Memory B cell (primary cell): ENCODE results near the gene CYP20A1.
A peak's percentile ranks its signal among the peaks of the same experiment; 100 is the strongest.
"Not testable (repeated sequence)": the region's sequence is repeated elsewhere in the genome, so short reads cannot be mapped to it uniquely, and the experiment has no call there.

Experiments used
- ATAC-seq: fragments of 150-1000 bp; cut with Tn5 transposase; 2 replicates; pipeline ENCODE4 v1.10.0; 2021; ENCODE audit warnings: low read depth, mild to moderate bottlenecking, moderate library complexity
- DNase-seq, 2 donors: peaks; one replicate each; pipeline ENCODE4 v3.0.0; 2022; ENCODE audit warnings: low spot score in 2 of 2
- H3K27ac Mint-ChIP-seq: one replicate; pipeline ENCODE4 v1.8.0; 2022; ENCODE audit warnings: mild to moderate bottlenecking, moderate library complexity, mixed read lengths
- H3K27me3 Mint-ChIP-seq: one replicate; pipeline ENCODE4 v1.8.0; 2022; ENCODE audit warnings: mixed read lengths
- H3K36me3 Mint-ChIP-seq: one replicate; pipeline ENCODE4 v1.8.0; 2022; ENCODE audit warnings: mild to moderate bottlenecking, mixed read lengths
- H3K4me1 Mint-ChIP-seq: one replicate; pipeline ENCODE4 v1.8.0; 2022; ENCODE audit warnings: mixed read lengths
- H3K4me3 Mint-ChIP-seq: one replicate; pipeline ENCODE4 v1.8.0; 2022; ENCODE audit warnings: mild to moderate bottlenecking, moderate library complexity, mixed read lengths
- H3K9me3 Mint-ChIP-seq: one replicate; pipeline ENCODE4 v1.8.0; 2022; ENCODE audit warnings: mixed read lengths

Gene CYP20A1

GRCh38 chr2:203242518-203242917 lies 3.7 kb downstream of the CYP20A1 start:
- DNase-seq (no peak), ATAC-seq (no peak)
- Mint-ChIP-seq H3K27me3 (no peaks in the 10 kb centered on the region), H3K4me3 (no peak overlapping the region), H3K36me3 (peaks cover 25% of the 10 kb centered on the region), H3K9me3 (no peaks in the 10 kb centered on the region), H3K4me1 (peaks cover 23% of the 10 kb centered on the region), H3K27ac (no peak overlapping the region)

- ATAC-seq (no peak), DNase-seq (no peak)
- H3K27ac Mint-ChIP-seq: no peak overlapping the region
- no peak overlapping the region for H3K4me3 Mint-ChIP-seq
- no peaks in the 10 kb centered on the region for H3K27me3 Mint-ChIP-seq
- no peaks in the 10 kb centered on the region for H3K9me3 Mint-ChIP-seq
- peaks cover 27% of the 10 kb centered on the region for H3K36me3 Mint-ChIP-seq
- H3K4me1 Mint-ChIP-seq: peaks cover 11% of the 10 kb centered on the region
Observed at GRCh38 chr2:203246646-203247045, 7.8 kb downstream of the CYP20A1 start.

- H3K27me3 Mint-ChIP-seq: no peaks in the 10 kb centered on the region
- no peaks in the 10 kb centered on the region for H3K9me3 Mint-ChIP-seq
- no peak overlapping the region for H3K4me3 Mint-ChIP-seq
Observed at GRCh38 chr2:203252818-203253217, 14.0 kb downstream of the CYP20A1 start.

DNA sequence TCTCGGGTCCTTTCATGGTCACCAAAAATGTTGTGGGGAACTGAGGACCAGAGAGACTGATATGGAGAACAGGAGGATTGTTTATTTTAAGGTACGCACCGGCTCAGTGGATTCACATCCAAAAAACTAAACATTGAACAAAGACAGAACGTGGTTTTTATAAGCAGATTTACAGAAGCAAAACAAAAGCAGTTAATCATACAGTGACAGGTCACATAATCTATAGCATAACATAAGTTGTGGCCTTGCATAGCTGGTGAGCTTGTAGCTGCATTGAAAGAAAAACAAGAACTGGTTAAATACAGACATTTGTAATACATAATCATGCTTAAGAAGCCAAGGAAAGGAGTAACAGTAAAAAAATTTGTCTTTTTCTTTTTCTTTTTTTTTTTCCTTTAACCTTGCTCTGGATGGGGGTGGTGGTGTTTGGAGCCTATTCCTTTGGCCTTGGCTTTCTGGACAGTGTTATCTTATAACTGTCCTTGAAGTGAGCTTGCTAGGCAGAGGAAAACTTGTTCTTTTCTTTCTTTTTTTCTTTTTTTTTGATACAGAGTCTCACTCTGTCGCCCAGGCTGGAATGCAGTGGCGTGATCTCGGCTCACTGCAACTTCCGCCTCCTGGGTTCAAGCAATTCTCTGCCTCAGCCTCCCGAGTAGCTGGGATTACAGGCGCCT lies 14.7 kb downstream of the CYP20A1 start:
- H3K4me1 Mint-ChIP-seq: not testable (repeated sequence)
- peaks cover 41% of the 10 kb centered on the region for H3K36me3 Mint-ChIP-seq

More at GRCh38 chr2:203252818-203253217, 14.0 kb downstream of the CYP20A1 start:
- DNase-seq: no peak
- Mint-ChIP-seq H3K4me1 (no peaks in the 10 kb centered on the region), H3K36me3 (peaks cover 38% of the 10 kb centered on the region), H3K27ac (no peak overlapping the region)
- no peak for ATAC-seq

DNA sequence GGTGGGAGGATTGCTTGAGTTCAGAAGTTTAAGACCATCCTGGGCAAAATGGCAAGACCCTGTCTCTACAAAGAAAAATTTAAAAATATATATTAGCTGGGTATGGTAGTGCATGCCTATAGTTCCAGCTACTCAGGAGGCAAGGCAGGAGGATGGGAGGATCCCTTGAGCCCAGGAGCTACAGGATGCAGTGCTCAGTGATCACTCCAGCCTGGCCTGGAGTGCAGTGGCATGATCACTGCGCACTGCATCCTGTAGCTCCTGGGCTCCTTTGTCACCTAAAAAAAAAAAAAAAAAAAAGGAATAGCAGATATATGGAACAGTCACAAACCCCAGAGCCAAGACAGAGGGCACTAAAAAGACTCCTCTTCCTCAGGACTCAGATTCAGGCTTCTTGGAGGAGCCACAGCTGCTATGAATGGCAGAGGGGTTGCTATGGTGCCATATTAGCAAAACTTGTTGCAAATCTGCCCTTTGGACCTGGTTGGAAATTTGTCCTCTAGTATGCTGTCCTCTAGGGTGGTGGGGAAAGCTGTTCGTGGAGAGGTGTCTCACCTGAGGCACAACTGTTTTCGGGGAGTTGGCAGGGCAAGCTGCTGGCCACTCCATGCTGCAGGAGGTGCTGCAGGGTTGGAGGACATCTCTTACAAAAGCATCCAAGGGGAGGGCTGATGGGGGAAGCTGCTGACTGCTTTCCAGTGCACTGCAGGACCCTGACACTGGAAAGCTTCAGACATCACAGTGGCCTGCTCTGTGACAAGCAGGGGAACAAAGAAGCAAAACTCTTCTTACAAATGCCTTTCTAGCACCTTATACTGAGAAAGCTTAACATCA lies 22.7 kb downstream of the CYP20A1 start:
- peaks cover 32% of the 10 kb centered on the region for H3K36me3 Mint-ChIP-seq

More for the DNA sequence above, 14.7 kb downstream of the CYP20A1 start:
- ATAC-seq, H3K27ac Mint-ChIP-seq, H3K4me3 Mint-ChIP-seq, H3K9me3 Mint-ChIP-seq, H3K27me3 Mint-ChIP-seq, DNase-seq: not testable (repeated sequence)

GRCh38 chr2:203279288-203279687 lies 40.5 kb downstream of the CYP20A1 start:
- no peak for ATAC-seq
- H3K4me3 Mint-ChIP-seq: no peak overlapping the region
- no peaks in the 10 kb centered on the region for H3K27me3 Mint-ChIP-seq
- no peaks in the 10 kb centered on the region for H3K4me1 Mint-ChIP-seq
- H3K27ac Mint-ChIP-seq: no peak overlapping the region
- H3K36me3 Mint-ChIP-seq: peaks cover 30% of the 10 kb centered on the region
- H3K9me3 Mint-ChIP-seq: no peaks in the 10 kb centered on the region
- no peak for DNase-seq

More for the DNA sequence above, 22.7 kb downstream of the CYP20A1 start:
- Mint-ChIP-seq H3K27me3 (no peaks in the 10 kb centered on the region), H3K9me3 (no peaks in the 10 kb centered on the region), H3K4me3 (no peak overlapping the region), H3K4me1 (peaks cover 3% of the 10 kb centered on the region), H3K27ac (no peak overlapping the region)
- ATAC-seq: no peak
- no peak for DNase-seq

DNA sequence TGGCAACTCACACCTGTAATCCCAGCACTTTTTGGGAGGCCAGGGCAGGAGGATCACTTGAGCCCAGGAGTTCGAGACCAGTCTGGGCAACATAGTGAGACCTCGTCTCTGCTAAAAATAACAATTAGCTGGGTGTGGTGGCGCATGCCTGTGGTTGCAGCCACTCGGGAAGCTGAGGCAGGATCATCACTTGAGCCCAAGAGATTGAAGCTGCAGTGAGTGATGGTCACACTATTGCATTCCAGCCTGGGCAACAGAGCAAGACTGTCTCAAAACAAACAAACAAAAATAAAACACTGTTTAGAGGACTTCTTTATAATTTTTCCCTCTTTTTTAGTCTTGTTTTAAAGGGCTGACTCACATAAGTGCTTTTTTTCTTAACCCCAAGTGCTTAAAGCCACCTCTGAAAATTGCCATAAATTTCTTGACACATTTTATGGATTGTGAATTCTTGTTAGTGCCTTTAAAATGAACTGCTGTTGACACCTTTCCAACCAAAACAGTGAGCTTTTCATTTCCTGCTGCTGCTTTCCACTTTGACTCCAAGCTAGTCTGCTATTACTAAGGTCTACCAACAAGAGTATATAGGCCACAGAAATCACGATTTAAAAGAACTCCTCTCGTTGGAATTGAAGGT lies 41.7 kb downstream of the CYP20A1 start:
- Mint-ChIP-seq H3K4me1 (no peaks in the 10 kb centered on the region), H3K36me3 (peaks cover 32% of the 10 kb centered on the region), H3K9me3 (no peaks in the 10 kb centered on the region), H3K4me3 (no peak overlapping the region), H3K27ac (no peak overlapping the region), H3K27me3 (no peaks in the 10 kb centered on the region)
- no peak for ATAC-seq
- DNase-seq: no peak

- H3K27me3 Mint-ChIP-seq: no peaks in the 10 kb centered on the region
- H3K4me1 Mint-ChIP-seq: no peaks in the 10 kb centered on the region
- H3K4me3 Mint-ChIP-seq: no peak overlapping the region
- DNase-seq (no peak), ATAC-seq (no peak)
- no peaks in the 10 kb centered on the region for H3K9me3 Mint-ChIP-seq
- H3K27ac Mint-ChIP-seq: no peak overlapping the region
- peaks cover 27% of the 10 kb centered on the region for H3K36me3 Mint-ChIP-seq
Observed at GRCh38 chr2:203282101-203282500, 43.3 kb downstream of the CYP20A1 start.

DNA sequence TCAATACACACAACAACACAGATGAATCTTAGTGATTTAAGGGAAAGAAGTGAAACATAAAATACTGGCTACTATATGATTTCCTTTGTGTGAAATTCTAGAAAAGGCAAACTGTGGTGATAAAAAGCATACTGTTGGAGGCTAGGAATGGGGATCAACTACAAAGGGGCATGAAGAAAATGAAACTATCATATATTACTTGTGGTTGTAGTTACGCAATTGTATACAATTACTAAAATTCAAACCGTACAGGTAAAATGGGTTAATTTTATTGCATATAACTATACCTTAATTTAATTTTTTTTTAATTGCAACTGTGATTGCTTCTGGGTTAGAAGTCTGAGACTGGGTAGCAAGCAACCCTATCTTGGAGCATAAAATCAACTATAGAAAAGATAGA lies 47.7 kb downstream of the CYP20A1 start:
- no peaks in the 10 kb centered on the region for H3K9me3 Mint-ChIP-seq
- no peak for DNase-seq
- no peaks in the 10 kb centered on the region for H3K4me1 Mint-ChIP-seq
- H3K36me3 Mint-ChIP-seq: peaks cover 24% of the 10 kb centered on the region
- no peaks in the 10 kb centered on the region for H3K27me3 Mint-ChIP-seq
- H3K27ac Mint-ChIP-seq: no peak overlapping the region
- no peak for ATAC-seq
- H3K4me3 Mint-ChIP-seq: no peak overlapping the region

- no peak for DNase-seq
- H3K36me3 Mint-ChIP-seq: peaks cover 13% of the 10 kb centered on the region
- H3K27ac Mint-ChIP-seq: no peak overlapping the region
- no peaks in the 10 kb centered on the region for H3K27me3 Mint-ChIP-seq
- no peaks in the 10 kb centered on the region for H3K9me3 Mint-ChIP-seq
- no peak for ATAC-seq
- H3K4me1 Mint-ChIP-seq: no peaks in the 10 kb centered on the region
- H3K4me3 Mint-ChIP-seq: no peak overlapping the region
Observed at GRCh38 chr2:203301667-203302066, 62.8 kb downstream of the CYP20A1 start.

DNA sequence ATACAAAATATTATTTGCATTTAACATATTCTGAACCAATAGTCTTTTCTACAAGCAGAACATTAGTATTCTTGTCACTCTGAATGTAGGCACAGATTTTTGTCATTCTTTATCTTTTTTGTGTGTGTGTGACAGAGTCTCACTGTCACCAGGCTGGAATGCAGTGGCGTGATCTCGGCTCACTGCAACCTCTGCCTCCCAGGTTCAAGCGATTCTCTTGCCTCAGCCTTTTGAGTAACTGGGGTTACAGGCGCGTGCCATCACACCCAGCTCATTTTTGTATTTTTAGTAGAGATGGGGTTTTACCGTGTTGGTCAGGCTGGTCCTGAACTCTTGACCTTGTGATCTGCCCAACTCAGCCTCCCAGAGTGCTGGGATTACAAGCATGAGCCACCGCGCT lies 63.8 kb downstream of the CYP20A1 start:
- peaks cover 16% of the 10 kb centered on the region for H3K36me3 Mint-ChIP-seq
- not testable (repeated sequence) for ATAC-seq, H3K27ac Mint-ChIP-seq, H3K9me3 Mint-ChIP-seq, DNase-seq, H3K4me1 Mint-ChIP-seq, H3K27me3 Mint-ChIP-seq, H3K4me3 Mint-ChIP-seq

GRCh38 chr2:203310688-203311436 lies 72.0 kb downstream of the CYP20A1 start:
- ATAC-seq (no peak), DNase-seq (no peak)
- Mint-ChIP-seq H3K4me3 (no peak overlapping the region), H3K27ac (no peak overlapping the region), H3K9me3 (peaks cover 2% of the 10 kb centered on the region), H3K36me3 (peaks cover 31% of the 10 kb centered on the region), H3K27me3 (no peaks in the 10 kb centered on the region), H3K4me1 (peaks cover 2% of the 10 kb centered on the region)

DNA sequence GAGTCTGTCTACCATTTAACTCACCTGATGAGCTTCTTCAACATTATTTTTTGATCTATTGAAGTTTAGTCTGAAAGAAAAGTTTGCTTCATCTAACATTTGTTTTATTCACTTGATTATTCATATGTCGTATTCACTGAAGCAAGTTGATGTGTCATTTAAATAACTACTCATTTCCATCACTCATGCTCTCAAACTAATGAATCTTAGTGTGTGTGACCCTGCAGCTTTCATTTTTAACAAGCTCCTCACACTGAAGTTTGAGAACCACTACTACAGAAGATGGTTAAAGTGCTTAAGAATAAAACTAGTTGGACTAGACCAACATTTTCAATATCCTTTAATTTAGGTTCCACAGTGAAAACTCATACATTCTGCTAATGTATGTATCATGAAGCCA lies 87.5 kb downstream of the CYP20A1 start:
- Mint-ChIP-seq H3K4me3 (peak overlapping the region; percentile 11), H3K27me3 (no peaks in the 10 kb centered on the region), H3K4me1 (peaks cover 15% of the 10 kb centered on the region), H3K9me3 (no peaks in the 10 kb centered on the region), H3K27ac (no peak overlapping the region), H3K36me3 (no peaks in the 10 kb centered on the region)
- no peak for DNase-seq
- no peak for ATAC-seq

GRCh38 chr2:203327582-203327900 lies 88.7 kb downstream of the CYP20A1 start:
- DNase-seq: no peak
- Mint-ChIP-seq H3K27me3 (no peaks in the 10 kb centered on the region), H3K36me3 (no peaks in the 10 kb centered on the region), H3K4me1 (peaks cover 15% of the 10 kb centered on the region), H3K4me3 (peak overlapping the region; percentile 88), H3K9me3 (no peaks in the 10 kb centered on the region), H3K27ac (peak overlapping the region; percentile 79)
- ATAC-seq: no peak
